Cerebellar cortex (tissue), 1 donor: ENCODE data around the gene FZD2.
"Not testable (repeated sequence)": the region's sequence is repeated elsewhere in the genome, so short reads cannot be mapped to it uniquely, and the experiment has no call there.

Experiments used
- DNase-seq: peaks from one replicate; pipeline ENCODE4 v3.0.0-alpha.2; 2015; ENCODE audit warnings: low spot score

The FZD2 gene

GRCh38 chr17:44546671-44547606 lies 10.3 kb upstream of the FZD2 start:
- DNase-seq = no peak

- DNase-seq = no peak
Measured at GRCh38 chr17:44547625-44548267, 9.5 kb upstream of the FZD2 start.

- DNase-seq = no peak
Measured at GRCh38 chr17:44548376-44549230, 8.7 kb upstream of the FZD2 start.

DNA sequence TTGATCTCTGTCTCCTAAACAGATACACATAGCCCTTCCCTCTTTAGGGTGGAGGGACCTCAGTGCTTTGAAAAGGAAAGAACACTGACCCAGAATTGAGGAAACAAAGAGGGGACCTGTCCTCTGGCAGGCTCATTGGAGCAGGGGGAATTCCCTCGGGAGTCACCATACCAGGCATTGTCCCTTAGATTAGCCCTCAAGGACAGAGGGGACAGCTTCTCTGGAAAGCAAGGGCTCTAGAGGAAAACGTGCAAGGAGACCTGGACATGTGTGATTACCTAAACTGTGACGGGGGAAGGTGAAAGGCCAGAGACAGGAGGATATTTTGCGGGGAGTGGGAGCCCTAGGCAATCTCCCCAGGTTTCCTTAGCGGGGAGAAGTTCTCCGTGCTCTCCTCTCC lies 7.6 kb upstream of the FZD2 start:
- no peak for DNase-seq

DNA sequence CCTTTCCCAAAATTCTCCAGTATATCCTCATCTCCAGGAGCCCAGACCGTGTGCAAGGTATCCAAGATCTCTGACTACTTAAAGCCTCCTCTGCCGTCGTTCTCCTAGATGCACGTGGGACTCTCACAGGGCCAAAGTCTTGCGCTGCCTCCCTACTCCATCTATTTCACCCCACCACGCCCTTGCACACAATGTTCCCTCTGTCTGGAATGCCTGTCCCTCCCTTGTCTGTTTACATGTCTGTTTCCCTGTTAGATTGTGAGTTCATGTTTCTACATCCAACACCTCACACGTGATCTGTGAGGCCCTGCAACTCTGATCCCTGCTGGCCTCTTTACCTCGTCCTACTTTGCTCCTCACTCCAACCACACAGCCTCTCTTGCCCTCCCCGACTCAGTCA lies 4.9 kb upstream of the FZD2 start:
- DNase-seq = no peak

GRCh38 chr17:44555099-44555498 lies 2.2 kb upstream of the FZD2 start:
- DNase-seq = no peak

- peak; percentile 79 for DNase-seq
Measured at GRCh38 chr17:44556166-44556831, 985 bp upstream of the FZD2 start.

DNA sequence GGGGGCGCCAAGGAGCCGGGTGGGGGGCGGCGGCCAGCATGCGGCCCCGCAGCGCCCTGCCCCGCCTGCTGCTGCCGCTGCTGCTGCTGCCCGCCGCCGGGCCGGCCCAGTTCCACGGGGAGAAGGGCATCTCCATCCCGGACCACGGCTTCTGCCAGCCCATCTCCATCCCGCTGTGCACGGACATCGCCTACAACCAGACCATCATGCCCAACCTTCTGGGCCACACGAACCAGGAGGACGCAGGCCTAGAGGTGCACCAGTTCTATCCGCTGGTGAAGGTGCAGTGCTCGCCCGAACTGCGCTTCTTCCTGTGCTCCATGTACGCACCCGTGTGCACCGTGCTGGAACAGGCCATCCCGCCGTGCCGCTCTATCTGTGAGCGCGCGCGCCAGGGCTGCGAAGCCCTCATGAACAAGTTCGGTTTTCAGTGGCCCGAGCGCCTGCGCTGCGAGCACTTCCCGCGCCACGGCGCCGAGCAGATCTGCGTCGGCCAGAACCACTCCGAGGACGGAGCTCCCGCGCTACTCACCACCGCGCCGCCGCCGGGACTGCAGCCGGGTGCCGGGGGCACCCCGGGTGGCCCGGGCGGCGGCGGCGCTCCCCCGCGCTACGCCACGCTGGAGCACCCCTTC lies 484 bp downstream of the FZD2 start:
- no peak for DNase-seq

GRCh38 chr17:44558334-44558709 lies 1.0 kb downstream of the FZD2 start:
- no peak for DNase-seq

DNA sequence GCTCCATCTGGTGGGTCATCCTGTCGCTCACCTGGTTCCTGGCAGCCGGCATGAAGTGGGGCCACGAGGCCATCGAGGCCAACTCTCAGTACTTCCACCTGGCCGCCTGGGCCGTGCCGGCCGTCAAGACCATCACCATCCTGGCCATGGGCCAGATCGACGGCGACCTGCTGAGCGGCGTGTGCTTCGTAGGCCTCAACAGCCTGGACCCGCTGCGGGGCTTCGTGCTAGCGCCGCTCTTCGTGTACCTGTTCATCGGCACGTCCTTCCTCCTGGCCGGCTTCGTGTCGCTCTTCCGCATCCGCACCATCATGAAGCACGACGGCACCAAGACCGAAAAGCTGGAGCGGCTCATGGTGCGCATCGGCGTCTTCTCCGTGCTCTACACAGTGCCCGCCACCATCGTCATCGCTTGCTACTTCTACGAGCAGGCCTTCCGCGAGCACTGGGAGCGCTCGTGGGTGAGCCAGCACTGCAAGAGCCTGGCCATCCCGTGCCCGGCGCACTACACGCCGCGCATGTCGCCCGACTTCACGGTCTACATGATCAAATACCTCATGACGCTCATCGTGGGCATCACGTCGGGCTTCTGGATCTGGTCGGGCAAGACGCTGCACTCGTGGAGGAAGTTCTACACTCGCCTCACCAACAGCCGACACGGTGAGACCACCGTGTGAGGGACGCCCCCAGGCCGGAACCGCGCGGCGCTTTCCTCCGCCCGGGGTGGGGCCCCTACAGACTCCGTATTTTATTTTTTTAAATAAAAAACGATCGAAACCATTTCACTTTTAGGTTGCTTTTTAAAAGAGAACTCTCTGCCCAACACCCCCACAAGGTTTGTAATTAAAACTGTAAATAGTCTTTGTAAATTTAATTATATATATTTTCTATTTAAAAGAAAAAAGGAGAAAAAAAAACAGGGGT lies 1.7 kb downstream of the FZD2 start:
- no peak for DNase-seq

DNA sequence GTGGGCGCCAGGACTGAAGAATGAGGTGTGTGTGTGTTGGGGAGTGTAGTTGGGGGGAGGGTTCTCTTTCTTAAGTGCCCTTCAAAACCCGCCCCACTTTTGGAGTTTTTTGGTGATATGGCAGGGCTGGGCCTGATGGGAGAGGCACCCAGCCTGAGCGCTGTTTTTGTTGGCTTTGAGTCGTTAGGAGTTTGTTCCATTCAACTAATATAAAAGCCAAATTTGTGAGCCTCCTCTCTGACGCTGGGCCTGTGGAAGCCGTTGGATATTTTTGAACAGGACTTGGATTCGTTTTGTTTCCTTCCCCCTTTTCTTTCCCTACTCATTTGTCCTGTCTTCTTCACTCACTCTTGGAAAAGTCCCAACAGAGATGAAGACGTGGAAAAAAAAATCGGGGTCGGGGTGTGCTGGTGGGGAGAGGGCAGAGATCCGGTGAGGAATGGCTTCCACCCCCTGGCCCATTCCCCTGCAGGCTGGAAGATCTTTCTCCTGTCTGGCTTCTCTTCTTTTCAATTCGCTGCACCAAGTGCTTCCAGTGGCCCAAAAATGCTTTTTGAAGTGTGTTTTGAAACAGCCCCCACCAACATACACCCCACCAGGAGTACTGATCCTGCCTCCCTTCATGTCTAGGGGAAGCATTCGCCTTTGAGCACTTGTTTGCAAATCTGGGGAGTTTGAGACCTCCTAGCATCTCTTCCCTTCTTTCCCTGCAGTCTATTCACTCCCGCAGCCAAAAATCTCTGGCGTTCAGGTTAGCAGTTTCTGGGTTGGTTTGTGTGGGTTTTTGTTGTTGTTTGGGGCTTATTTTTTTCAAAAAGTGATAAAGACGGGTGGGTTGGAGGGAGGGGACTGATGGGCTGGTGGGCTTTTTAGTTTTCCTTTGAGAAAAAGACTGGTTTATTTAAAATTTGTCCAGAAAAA lies 2.6 kb downstream of the FZD2 start:
- DNase-seq = no peak

GRCh38 chr17:44561237-44561623 lies 3.9 kb downstream of the FZD2 start:
- peak; percentile 66 for DNase-seq

DNA sequence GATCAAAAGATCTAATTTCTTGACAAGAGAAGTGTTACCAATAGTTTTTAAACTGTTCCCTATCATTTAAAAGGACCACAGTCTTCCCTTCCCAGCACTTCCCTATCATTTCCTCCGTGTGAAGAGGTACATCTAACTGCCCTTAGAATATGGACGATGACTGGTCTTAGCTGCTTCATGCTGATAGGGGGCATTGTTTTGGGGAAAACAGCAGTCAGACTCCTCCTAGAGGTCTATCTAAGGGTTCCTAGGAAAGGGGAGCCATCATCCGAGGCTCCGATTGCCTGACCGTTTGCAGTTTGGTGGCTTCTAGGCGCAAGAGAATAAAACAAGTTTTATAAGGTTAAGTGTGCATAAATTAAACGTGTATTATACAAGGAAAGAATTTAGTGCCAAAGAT lies 7.1 kb downstream of the FZD2 start:
- no peak for DNase-seq

GRCh38 chr17:44565866-44566443 lies 8.7 kb downstream of the FZD2 start:
- DNase-seq = peak; percentile 60

- DNase-seq = not testable (repeated sequence)
Measured at GRCh38 chr17:44568311-44568944, 11.1 kb downstream of the FZD2 start.

GRCh38 chr17:44568945-44569858 lies 11.9 kb downstream of the FZD2 start:
- no peak for DNase-seq

DNA sequence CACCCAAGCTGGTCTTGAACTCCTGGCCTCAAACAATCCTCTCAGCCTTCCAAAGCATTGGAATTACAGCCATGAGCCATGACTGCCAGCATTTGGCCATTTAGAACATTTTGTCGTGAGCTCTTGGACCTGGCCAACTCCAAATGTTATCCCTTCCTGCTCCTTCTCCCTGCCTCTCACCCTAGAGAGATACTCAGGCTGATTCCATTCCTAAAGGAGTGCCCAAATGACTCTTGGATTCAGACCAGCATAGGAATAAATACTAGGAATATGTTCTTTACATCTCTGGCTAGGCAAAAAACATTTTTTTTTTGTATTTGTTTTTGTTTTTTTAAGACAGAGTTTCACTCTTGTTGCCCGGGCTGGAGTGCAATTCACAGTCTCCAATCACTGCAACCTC lies 15.5 kb downstream of the FZD2 start:
- no peak for DNase-seq
